K562 (cell line): ENCODE data around the gene ZDHHC8. TPM values are rescaled to one million over a fixed set of nuclear protein-coding genes. Genes with fewer than 3 reads are reported as not detected.

Source experiments
- ATAC-seq: fragments of 200-7000 bp; cut with Tn5 transposase; 3 replicates; pipeline ENCODE4 v1.9.1; 2020; ENCODE audit warnings: moderate library complexity
- BruUV-seq: library from RNA; stranded (reverse); fragments of 400-500 nt; replicated peaks from 2 replicates; lab custom pipeline; 2021; lab: Mats Ljungman, UMichigan
- CTCF ChIA-PET: fragments of 300-600 bp; formaldehyde crosslinking; extraction: SDS; loops from one replicate; lab custom pipeline; 2021; ENCODE audit warnings: low intra/inter-chr PET ratio; lab: Yijun Ruan, JAX
- POLR2A ChIA-PET: fragments of 300-600, 350-650 bp; sonication (Branson Sonifier 250); formaldehyde crosslinking; extraction: SDS; loops from one replicate; lab custom pipeline; 2021; ENCODE audit warnings: antibody characterized with exemption, inconsistent platforms; lab: Yijun Ruan, JAX
- DNase-seq, 4 experiments: peaks; one replicate each; pipeline versions ENCODE4 v3.0.0 to v3.0.0-alpha.2; 2011 to 2018; ENCODE audit warnings: low spot score in 3 of 4, mixed read lengths in 3 of 4; ENCODE audit errors: extremely low read depth in 1 of 4
- FAIRE-seq: peaks from 2 replicates; lab custom pipeline; 2011; peaks lifted over from hg19 to GRCh38; lab: Jason Lieb, UNC
- H2AFZ ChIP-seq: 2 replicates; pipeline ENCODE4 v1.6.0; 2011; ENCODE audit warnings: low read depth, low read length, control low read depth, inconsistent platforms
- H3K27ac ChIP-seq: fragments of 200-600 bp; 3 replicates; pipeline ENCODE4 v1.8.0; 2011; ENCODE audit warnings: low read depth, mild to moderate bottlenecking, control low read depth, inconsistent platforms, low read length, moderate library complexity, mixed read lengths; ENCODE audit errors: extremely low read depth
- H3K27me3 ChIP-seq, 2 experiments: fragments of 300-600 bp in 1 of 2; 2 replicates in 1 of 2; 3 replicates in 1 of 2; pipeline versions ENCODE4 v1.6.0 to v1.8.0; 2011; ENCODE audit warnings: inconsistent platforms in 2 of 2, low read length in 2 of 2, mild to moderate bottlenecking in 1 of 2, mixed read lengths in 1 of 2, moderate library complexity in 1 of 2; ENCODE audit not compliant: control insufficient read depth in 2 of 2, insufficient read depth in 2 of 2
- H3K36me3 ChIP-seq: fragments of 300-600 bp; 3 replicates; pipeline ENCODE4 v1.8.0; 2011; ENCODE audit warnings: mild to moderate bottlenecking, low read length, inconsistent platforms; ENCODE audit not compliant: control insufficient read depth, insufficient read depth
- H3K4me1 ChIP-seq, 2 experiments: fragments of 200-600 bp in 1 of 2; replicated peaks in 1 of 2; 2 replicates in 1 of 2; 3 replicates in 1 of 2; pipeline versions ENCODE4 v1.5.1 to v1.8.0; 2011; ENCODE audit warnings: inconsistent platforms in 2 of 2, low read length in 2 of 2, mild to moderate bottlenecking in 1 of 2, mixed read lengths in 1 of 2, moderate library complexity in 1 of 2; ENCODE audit not compliant: control insufficient read depth in 2 of 2, insufficient read depth in 2 of 2
- H3K4me2 ChIP-seq: 2 replicates; pipeline ENCODE4 v1.6.1; 2011; ENCODE audit warnings: low read length, control low read depth, inconsistent platforms, mixed read lengths; ENCODE audit not compliant: insufficient read depth
- H3K4me3 ChIP-seq: fragments of 200-600 bp; sonication (generic), shearing (Covaris generic); 2 replicates; pipeline ENCODE4 v1.5.1; 2016; ENCODE audit warnings: control low read depth, inconsistent platforms
- H3K79me2 ChIP-seq: fragments of 200-600 bp; 3 replicates; pipeline ENCODE4 v1.8.0; 2011; ENCODE audit warnings: low read length, inconsistent platforms; ENCODE audit not compliant: control insufficient read depth, insufficient read depth
- H3K9ac ChIP-seq, 2 experiments: 2 replicates each; pipeline versions ENCODE4 v1.6.0 to v1.6.1; 2011; ENCODE audit warnings: low read depth in 2 of 2, low read length in 2 of 2, control low read depth in 1 of 2, inconsistent platforms in 1 of 2, mild to moderate bottlenecking in 1 of 2, mixed read lengths in 1 of 2; ENCODE audit not compliant: insufficient read depth in 1 of 2
- H3K9me1 ChIP-seq: one replicate; pipeline ENCODE4 v1.6.0; 2011; ENCODE audit warnings: inconsistent platforms, mild to moderate bottlenecking, low read length, moderate library complexity; ENCODE audit not compliant: control insufficient read depth, insufficient read depth
- H3K9me3 ChIP-seq: replicated peaks from 2 replicates; pipeline ENCODE4 v1.5.1; 2011; ENCODE audit warnings: low read depth, low read length, inconsistent platforms; ENCODE audit not compliant: control insufficient read depth, insufficient read depth
- H4K20me1 ChIP-seq: replicated peaks from 2 replicates; pipeline ENCODE4 v1.6.1; 2011; ENCODE audit warnings: low read length, inconsistent platforms, mixed read lengths; ENCODE audit not compliant: control insufficient read depth, insufficient read depth
- ADNP ChIP-seq: fragments of 200-800 bp; sonication (Bioruptor generic); IDR thresholded peaks from 2 replicates; pipeline ENCODE4 v1.6.1; 2016; ENCODE audit warnings: missing genetic modification characterization, missing compliant biosample characterization
- ARNT ChIP-seq, 2 experiments: fragments of 450-650 bp; IDR thresholded peaks; 2 replicates each; pipeline ENCODE4 v1.6.1; 2016; ENCODE audit warnings: mild to moderate bottlenecking in 1 of 2
- COPS2 ChIP-seq: fragments of 450-650 bp; conservative IDR thresholded peaks from 2 replicates; pipeline ENCODE4 v1.6.1; 2016; ENCODE audit warnings: mild to moderate bottlenecking, moderate library complexity
- DACH1 ChIP-seq: fragments of 450-650 bp; IDR thresholded peaks from 2 replicates; pipeline ENCODE4 v1.6.1; 2018; ENCODE audit not compliant: partially characterized antibody
- HMGXB4 ChIP-seq: sonication (generic); formaldehyde crosslinking; IDR thresholded peaks from 2 replicates; pipeline ENCODE4 v1.8.1; 2023; ENCODE audit warnings: mild to moderate bottlenecking, missing genetic modification reagents
- HSF4 ChIP-seq: fragments of 250-450 bp; sonication (Bioruptor Pico); IDR thresholded peaks from 2 replicates; pipeline ENCODE4 v2.1.2; 2022; ENCODE audit warnings: mild to moderate bottlenecking, moderate library complexity, borderline replicate concordance
- MBD1 ChIP-seq: fragments of 250-450 bp; sonication (Bioruptor Pico); IDR thresholded peaks from 2 replicates; pipeline ENCODE4 v1.8.0; 2022; ENCODE audit warnings: inconsistent platforms
- MCM5 ChIP-seq: fragments of 450-650 bp; IDR thresholded peaks from 2 replicates; pipeline ENCODE4 v1.6.1; 2016; ENCODE audit warnings: low read depth
- NFIC ChIP-seq: fragments of 450-650 bp; IDR thresholded peaks from 2 replicates; pipeline ENCODE4 v1.6.1; 2017; ENCODE audit warnings: mild to moderate bottlenecking, inconsistent platforms
- RB1 ChIP-seq: fragments of 450-650 bp; IDR thresholded peaks from 2 replicates; pipeline ENCODE4 v1.6.1; 2017; ENCODE audit warnings: low read depth, mild to moderate bottlenecking
- TEAD4 ChIP-seq, 2 experiments: sonication (generic) in 1 of 2; formaldehyde crosslinking in 1 of 2; IDR thresholded peaks; 2 replicates each; pipeline versions ENCODE4 v1.6.1 to v1.8.0; 2012 to 2022; ENCODE audit warnings: borderline replicate concordance in 1 of 2, inconsistent platforms in 1 of 2, low read length in 1 of 2, mild to moderate bottlenecking in 1 of 2, missing genetic modification reagents in 1 of 2
- THAP12 ChIP-seq: fragments of 250-450 bp; sonication (Bioruptor Pico); IDR thresholded peaks from 2 replicates; pipeline ENCODE4 v1.9.0; 2021; ENCODE audit warnings: mild to moderate bottlenecking, inconsistent platforms
- ZFP36 ChIP-seq: fragments of 150-350 bp; IDR thresholded peaks from 2 replicates; pipeline ENCODE4 v1.6.1; 2018; ENCODE audit warnings: low read length, low read depth; ENCODE audit not compliant: partially characterized antibody
- ZNF165 ChIP-seq: fragments of 250-450 bp; sonication (Bioruptor Pico); IDR thresholded peaks from 2 replicates; pipeline ENCODE4 v1.4.0; 2020; ENCODE audit warnings: borderline replicate concordance
- ZNF23 ChIP-seq: fragments of 250-450 bp; sonication (Bioruptor Pico); IDR thresholded peaks from 2 replicates; pipeline ENCODE4 v1.4.0; 2020; ENCODE audit warnings: mild to moderate bottlenecking
- WGBS: fragments of 100-300 bp; shearing (Covaris generic); methylation state at CpG from one replicate; pipeline ENCODE4 v1.1.6; 2016; ENCODE audit warnings: low coverage, mixed read lengths; ENCODE audit not compliant: insufficient coverage; ENCODE audit errors: missing lambda C conversion rate; 5-methylcytosine and 5-hydroxymethylcytosine counted together
- in situ Hi-C: fragments of 300-500 bp; cut with MboI; formaldehyde crosslinking; loops from 4 replicates; pipeline ENCODE4 v1.15.0; 2018; ENCODE audit warnings: inconsistent platforms, mixed read lengths
- intact Hi-C: fragments of 100-400 bp; cut with micrococcal nuclease; formaldehyde crosslinking; loops from 2 replicates; pipeline ENCODE4 v1.14.2; 2022
- polyA plus RNA-seq, 8 experiments: library from polyadenylated mRNA; depleted of rRNA in 4 of 8; stranded (reverse) in 5 of 8; unstranded in 3 of 8; fragments of >200 nt; fragmentation: Nextera tagmentation in 2 of 8; fragmentation: Illumina TruSeq in 1 of 8; extraction: Ambion mirVana in 2 of 8; extraction: Trizol in 1 of 8; gene quantifications; 2 replicates each; pipeline versions ENCODE4 v1.2.1 to v1.2.3, GENCODE V29; 2011 to 2014; ENCODE audit warnings: inconsistent platforms in 1 of 8, missing spikeins in 1 of 8
- total RNA-seq, 7 experiments: library from RNA; depleted of rRNA in 6 of 7; stranded (reverse); fragments of >200 nt in 6 of 7; fragmentation: Illumina TruSeq in 2 of 7; extraction: Trizol in 2 of 7; gene quantifications; 2 replicates each; pipeline versions ENCODE4 v1.2.1 to v1.2.3, GENCODE V29; 2011 to 2021; ENCODE audit warnings: low replicate concordance in 1 of 7

Gene ZDHHC8
- total and polyA plus RNA-seq, 9 of the 15 experiments (the other 6 are each of a cell fraction or from before 2014, with no cell fraction given): 0.04 to 109 (median 16.4) TPM

GRCh38 chr22:20138417-20138738 lies 6.8 kb downstream of the ZDHHC8 start (continued):
- TF ChIP-seq TEAD4 (IDR thresholded peaks at IDR 0.05; ENCODE audit: low read length) (0 out of 2 replicates have a peak, but pooled peaks have one; percentile 12), TEAD4 (CRISPR knock-in tag; IDR thresholded peaks at IDR 0.05; ENCODE audit: borderline replicate concordance) (no peak), ZNF165 (CRISPR knock-in tag) (no peak), ZFP36 (peak; percentile 93), NFIC (no peak)
- TF ChIP-seq, all 486 proteins: peak for 5

DNA sequence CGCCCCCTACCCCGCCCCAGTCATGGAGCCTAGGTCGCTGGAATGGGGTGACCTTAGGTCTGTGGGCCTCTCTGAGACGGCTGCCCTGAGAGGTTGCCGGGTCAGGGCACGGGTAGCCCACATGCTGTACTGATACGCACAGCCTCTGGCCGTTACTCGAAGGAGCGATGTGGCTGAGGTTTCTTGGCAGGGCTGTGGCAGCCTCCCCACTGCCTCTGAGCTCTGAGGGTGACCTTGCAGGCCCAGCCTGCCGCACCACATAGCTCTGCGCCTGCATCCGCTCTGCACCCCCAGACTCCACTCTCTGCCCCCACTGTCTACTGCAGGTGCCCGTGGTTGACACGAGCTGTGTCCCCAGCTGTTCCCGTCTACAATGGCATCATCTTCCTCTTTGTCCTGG lies 7.3 kb downstream of the ZDHHC8 start:
- no peak overlapping the region for H2AFZ ChIP-seq
- intact Hi-C loops (no loop called here), in situ Hi-C loops (no loop called here)
- peaks cover 7% of the 10 kb centered on the region; the same call in 1 of the 3 replicates for H3K79me2 ChIP-seq
- peak overlapping the region in 1 of 2 experiments; percentile 84; a peak in 2 of 4 replicates for H3K9ac ChIP-seq
- peaks cover 17% of the 10 kb centered on the region; the same call in 2 of the 3 replicates for H3K36me3 ChIP-seq
- H3K9me1 ChIP-seq: peaks cover 18% of the 10 kb centered on the region
- H3K9me3 ChIP-seq: no peaks in the 10 kb centered on the region
- ChIA-PET POLR2A (interaction anchor here (0.6 to 7.2 kb wide), 8 partner anchors 8 to 1533 kb away, joined by 3 to 68 read pairs (median 4); no protein-coding TSS in a partner anchor), CTCF (no interaction called here)
- H3K4me1 ChIP-seq: peaks cover 9 to 90% of the 10 kb centered on the region in 2 experiments
- no peak for FAIRE-seq
- no peak overlapping the region for H3K4me3 ChIP-seq
- H3K27me3 ChIP-seq: no peaks in the 10 kb centered on the region
- peaks cover 42% of the 10 kb centered on the region for H4K20me1 ChIP-seq
- no peak overlapping the region for H3K4me2 ChIP-seq
- 69% methylated on average over 16 of the region's 16 CpGs for WGBS
- H3K27ac ChIP-seq: no peak overlapping the region
- DNase-seq: no peak
- ATAC-seq: no peak; the same call in 2 of the 3 replicates
- no TSS peak for BruUV-seq
- TF ChIP-seq HMGXB4 (CRISPR knock-in tag) (peak; percentile 36; the same call in 1 of the 2 replicates), MBD1 (no peak), HSF4 (CRISPR knock-in tag) (no peak), DACH1 (no peak), COPS2 (no peak), ZNF23 (CRISPR knock-in tag) (no peak), ARNT (IDR thresholded peaks at IDR 0.05) (no peak), RB1 (no peak), MCM5 (no peak), ADNP (tag) (no peak), THAP12 (CRISPR knock-in tag) (peak; percentile 83; the same call in 1 of the 2 replicates)
